ENCODE measurements around the gene POU4F1. TPM values are rescaled to one million over a fixed set of nuclear protein-coding genes. Genes with fewer than 3 reads are reported as not detected.
"Not testable (repeated sequence)": the region's sequence is repeated elsewhere in the genome, so short reads cannot be mapped to it uniquely, and the experiment has no call there.

The POU4F1 gene, protein sequence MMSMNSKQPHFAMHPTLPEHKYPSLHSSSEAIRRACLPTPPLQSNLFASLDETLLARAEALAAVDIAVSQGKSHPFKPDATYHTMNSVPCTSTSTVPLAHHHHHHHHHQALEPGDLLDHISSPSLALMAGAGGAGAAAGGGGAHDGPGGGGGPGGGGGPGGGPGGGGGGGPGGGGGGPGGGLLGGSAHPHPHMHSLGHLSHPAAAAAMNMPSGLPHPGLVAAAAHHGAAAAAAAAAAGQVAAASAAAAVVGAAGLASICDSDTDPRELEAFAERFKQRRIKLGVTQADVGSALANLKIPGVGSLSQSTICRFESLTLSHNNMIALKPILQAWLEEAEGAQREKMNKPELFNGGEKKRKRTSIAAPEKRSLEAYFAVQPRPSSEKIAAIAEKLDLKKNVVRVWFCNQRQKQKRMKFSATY
- total RNA-seq (2014; rRNA removed; shearing (Covaris generic)), result not detected in 2 replicates

DNA sequence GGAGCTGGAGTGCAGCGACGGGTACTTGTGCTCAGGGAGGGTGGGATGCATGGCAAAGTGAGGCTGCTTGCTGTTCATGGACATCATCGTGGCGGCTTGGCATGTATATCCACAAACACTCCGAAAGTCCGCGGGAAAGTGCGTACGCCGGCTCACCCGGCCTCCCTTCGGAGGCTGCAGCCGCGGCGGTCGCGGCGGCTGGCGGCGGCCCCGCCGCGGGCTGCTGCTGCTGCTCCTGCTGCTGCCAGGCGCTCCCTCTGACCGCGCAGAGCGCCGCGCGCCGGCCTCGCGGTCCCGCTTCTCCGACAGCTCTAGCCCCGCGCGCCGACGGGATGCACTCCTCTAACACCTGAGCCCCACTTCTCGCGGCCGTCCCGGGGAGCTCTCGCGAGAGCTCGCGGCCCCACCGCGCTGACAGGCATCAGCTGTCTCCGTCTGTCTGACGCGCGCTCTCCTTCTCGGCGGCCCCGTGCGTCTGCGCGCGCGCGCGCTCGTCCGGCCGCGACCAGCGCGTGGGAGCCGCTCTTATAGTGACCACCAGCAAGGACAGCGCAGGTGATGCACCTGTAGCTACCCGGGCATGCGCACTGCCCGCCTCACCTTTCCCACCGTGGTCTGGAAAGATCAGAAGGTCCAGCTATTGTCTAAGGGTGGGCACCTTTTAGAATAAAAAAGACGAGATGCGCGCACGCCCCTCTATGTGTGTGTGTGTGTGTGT is at the start of gene POU4F1:
Gene POU4F1, minus strand, starts transcription at position 313 of the 718 bp plus-strand sequence. Its CDS starts 226 bp downstream, at position 87.
- Histone ChIP-seq H3K36me3 (no peaks in the 10 kb centered on the region), H3K27ac (no peak within 1 kb of the TSS), H3K4me3 (peak within 1 kb of the TSS; percentile 36), H3K9me3 (replicated peaks) (no peaks in the 10 kb centered on the region), H3K27me3 (replicated peaks) (peaks cover 74% of the 10 kb centered on the region), H3K4me1 (replicated peaks) (peaks cover 16% of the 10 kb centered on the region)
- peak; percentile 40 to 51 for DNase-seq (ENCODE audit: low read depth in 1 of 2, low spot score in 2 of 2)

- no peaks in the 10 kb centered on the region for H3K9me3 ChIP-seq (replicated peaks)
- H3K36me3 ChIP-seq, result 0 out of 2 replicates have a peak, but pooled peaks cover 3% of the 10 kb centered on the region
- DNase-seq (ENCODE audit: low read depth in 1 of 2, low spot score in 2 of 2), result no peak
- no peak overlapping the region for H3K4me3 ChIP-seq
- H3K4me1 ChIP-seq (replicated peaks), result 0 out of 2 replicates have a peak, but pooled peaks cover 1% of the 10 kb centered on the region
- no peak overlapping the region for H3K27ac ChIP-seq
- no peaks in the 10 kb centered on the region for H3K27me3 ChIP-seq (replicated peaks)
Observed at GRCh38 chr13:78652651-78653050, 49.3 kb upstream of the POU4F1 start.

DNA sequence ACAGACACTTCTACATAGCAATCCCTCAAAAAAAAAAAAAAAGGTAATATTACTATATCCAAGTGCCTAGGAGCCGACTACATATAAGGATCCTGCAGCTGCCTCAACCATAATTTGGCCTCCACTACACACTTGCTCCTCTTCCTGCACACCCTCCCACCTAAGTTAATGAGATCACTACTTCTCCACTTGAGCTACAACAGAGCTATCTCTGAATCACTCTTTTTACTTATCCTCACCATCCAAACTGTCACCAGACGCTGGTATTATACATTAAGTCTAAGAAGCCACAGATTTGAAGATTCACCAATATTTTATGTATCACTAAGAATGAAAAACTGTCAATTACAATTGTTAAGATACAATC is 47.3 kb upstream of the POU4F1 start:
- H3K4me1 ChIP-seq (replicated peaks), result no peaks in the 10 kb centered on the region
- DNase-seq (ENCODE audit: low read depth in 1 of 2, low spot score in 2 of 2), result no peak
- H3K36me3 ChIP-seq, result no peaks in the 10 kb centered on the region
- H3K27me3 ChIP-seq (replicated peaks), result no peaks in the 10 kb centered on the region
- no peak overlapping the region for H3K4me3 ChIP-seq
- H3K27ac ChIP-seq, result no peak overlapping the region
- H3K9me3 ChIP-seq (replicated peaks), result no peaks in the 10 kb centered on the region

DNA sequence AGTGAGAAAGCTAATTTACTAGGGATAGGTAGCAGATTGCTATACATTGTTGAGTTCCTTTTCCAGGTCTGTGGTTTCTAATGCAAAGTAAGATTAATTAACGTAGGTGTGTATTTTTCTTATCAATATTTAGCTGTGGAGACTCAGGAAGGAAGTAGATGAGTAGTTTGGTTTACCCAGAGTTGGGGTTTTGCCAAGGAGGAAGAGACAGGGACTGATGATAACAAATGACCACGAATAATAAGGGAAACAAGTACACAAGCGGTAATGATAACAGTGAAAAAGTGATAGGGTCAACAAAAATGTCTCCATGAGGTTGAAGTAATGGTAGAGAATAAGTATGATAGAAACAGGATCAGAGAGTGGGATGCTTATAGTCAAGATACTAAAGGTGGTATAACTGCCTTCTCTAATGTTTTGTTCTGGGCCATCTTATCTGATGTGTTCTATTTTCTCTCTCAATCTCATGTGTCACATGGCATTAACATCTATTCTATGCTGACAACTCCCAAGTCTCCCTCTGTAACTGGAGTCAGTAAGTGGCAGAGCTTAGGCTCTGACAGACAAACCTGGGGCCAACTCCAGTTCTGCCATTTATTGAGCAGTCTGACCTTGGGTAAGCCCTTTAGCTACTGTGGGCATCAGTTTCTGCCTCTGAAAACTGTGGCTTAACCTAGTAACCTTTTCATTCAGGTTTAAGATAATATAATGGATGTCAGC is 46.8 kb upstream of the POU4F1 start:
- H3K27ac ChIP-seq, result no peak overlapping the region
- H3K4me3 ChIP-seq, result no peak overlapping the region
- H3K9me3 ChIP-seq (replicated peaks), result no peaks in the 10 kb centered on the region
- no peaks in the 10 kb centered on the region for H3K4me1 ChIP-seq (replicated peaks)
- H3K36me3 ChIP-seq, result no peaks in the 10 kb centered on the region
- no peaks in the 10 kb centered on the region for H3K27me3 ChIP-seq (replicated peaks)
- DNase-seq (ENCODE audit: low read depth in 1 of 2, low spot score in 2 of 2), result no peak

GRCh38 chr13:78647109-78647678 is 43.8 kb upstream of the POU4F1 start:
- DNase-seq (ENCODE audit: low read depth in 1 of 2, low spot score in 2 of 2); H3K4me3 ChIP-seq; H3K36me3 ChIP-seq; H3K9me3 ChIP-seq (replicated peaks); H3K27ac ChIP-seq; H3K4me1 ChIP-seq (replicated peaks); H3K27me3 ChIP-seq (replicated peaks): not testable (repeated sequence)

- H3K27ac ChIP-seq, result no peak overlapping the region
- no peaks in the 10 kb centered on the region for H3K27me3 ChIP-seq (replicated peaks)
- peaks cover 26% of the 10 kb centered on the region for H3K36me3 ChIP-seq
- no peak for DNase-seq (ENCODE audit: low read depth in 1 of 2, low spot score in 2 of 2)
- no peaks in the 10 kb centered on the region for H3K4me1 ChIP-seq (replicated peaks)
- no peak overlapping the region for H3K4me3 ChIP-seq
- no peaks in the 10 kb centered on the region for H3K9me3 ChIP-seq (replicated peaks)
Observed at GRCh38 chr13:78638216-78638615, 34.9 kb upstream of the POU4F1 start.

DNA sequence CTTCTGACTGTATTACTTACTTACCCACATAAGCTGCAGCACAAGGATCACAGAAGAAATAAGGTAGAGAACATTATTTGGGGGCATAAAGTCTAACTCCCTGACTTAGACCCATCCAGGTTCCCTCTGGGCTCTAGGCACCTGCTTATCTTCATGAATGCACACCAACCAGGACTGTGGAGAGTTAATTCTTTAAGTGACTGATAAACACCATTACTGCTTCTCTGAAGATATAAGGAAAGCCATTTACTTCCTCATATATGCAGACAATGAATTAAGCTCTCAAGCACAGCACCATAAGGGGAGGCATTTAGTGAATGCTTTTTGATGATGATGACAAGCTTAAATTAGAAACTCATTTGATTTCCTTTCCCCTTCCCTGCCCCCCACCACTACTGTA is 33.1 kb upstream of the POU4F1 start:
- peaks cover 37% of the 10 kb centered on the region for H3K36me3 ChIP-seq
- H3K27ac ChIP-seq, result no peak overlapping the region
- no peaks in the 10 kb centered on the region for H3K9me3 ChIP-seq (replicated peaks)
- DNase-seq (ENCODE audit: low read depth in 1 of 2, low spot score in 2 of 2), result no peak
- no peaks in the 10 kb centered on the region for H3K4me1 ChIP-seq (replicated peaks)
- H3K27me3 ChIP-seq (replicated peaks), result no peaks in the 10 kb centered on the region
- H3K4me3 ChIP-seq, result no peak overlapping the region

GRCh38 chr13:78632996-78633395 is 29.6 kb upstream of the POU4F1 start:
- Histone ChIP-seq H3K27ac (no peak overlapping the region), H3K4me1 (replicated peaks) (no peaks in the 10 kb centered on the region), H3K4me3 (no peak overlapping the region), H3K9me3 (replicated peaks) (no peaks in the 10 kb centered on the region), H3K27me3 (replicated peaks) (no peaks in the 10 kb centered on the region), H3K36me3 (peaks cover 33% of the 10 kb centered on the region)
- no peak for DNase-seq (ENCODE audit: low read depth in 1 of 2, low spot score in 2 of 2)

- Histone ChIP-seq H3K4me3 (no peak overlapping the region), H3K27me3 (replicated peaks) (no peaks in the 10 kb centered on the region), H3K9me3 (replicated peaks) (no peaks in the 10 kb centered on the region), H3K4me1 (replicated peaks) (no peaks in the 10 kb centered on the region), H3K27ac (no peak overlapping the region), H3K36me3 (peaks cover 30% of the 10 kb centered on the region)
- DNase-seq (ENCODE audit: low read depth in 1 of 2, low spot score in 2 of 2), result no peak
Observed at GRCh38 chr13:78631077-78631476, 27.7 kb upstream of the POU4F1 start.

- Histone ChIP-seq H3K36me3 (peaks cover 30% of the 10 kb centered on the region), H3K27ac (no peak overlapping the region), H3K4me1 (replicated peaks) (no peaks in the 10 kb centered on the region), H3K9me3 (replicated peaks) (no peaks in the 10 kb centered on the region), H3K27me3 (replicated peaks) (no peaks in the 10 kb centered on the region), H3K4me3 (no peak overlapping the region)
- no peak for DNase-seq (ENCODE audit: low read depth in 1 of 2, low spot score in 2 of 2)
Observed at GRCh38 chr13:78630511-78630910, 27.2 kb upstream of the POU4F1 start.

GRCh38 chr13:78625384-78625783 is 22.0 kb upstream of the POU4F1 start:
- DNase-seq (ENCODE audit: low read depth in 1 of 2, low spot score in 2 of 2), result no peak
- Histone ChIP-seq H3K27ac (no peak overlapping the region), H3K36me3 (peaks cover 9% of the 10 kb centered on the region), H3K4me3 (no peak overlapping the region), H3K27me3 (replicated peaks) (no peaks in the 10 kb centered on the region), H3K9me3 (replicated peaks) (no peaks in the 10 kb centered on the region), H3K4me1 (replicated peaks) (no peaks in the 10 kb centered on the region)

GRCh38 chr13:78623132-78623531 is 19.8 kb upstream of the POU4F1 start:
- Histone ChIP-seq H3K4me3 (no peak overlapping the region), H3K27ac (no peak overlapping the region)
- no peak for DNase-seq (ENCODE audit: low read depth in 1 of 2, low spot score in 2 of 2)

DNA sequence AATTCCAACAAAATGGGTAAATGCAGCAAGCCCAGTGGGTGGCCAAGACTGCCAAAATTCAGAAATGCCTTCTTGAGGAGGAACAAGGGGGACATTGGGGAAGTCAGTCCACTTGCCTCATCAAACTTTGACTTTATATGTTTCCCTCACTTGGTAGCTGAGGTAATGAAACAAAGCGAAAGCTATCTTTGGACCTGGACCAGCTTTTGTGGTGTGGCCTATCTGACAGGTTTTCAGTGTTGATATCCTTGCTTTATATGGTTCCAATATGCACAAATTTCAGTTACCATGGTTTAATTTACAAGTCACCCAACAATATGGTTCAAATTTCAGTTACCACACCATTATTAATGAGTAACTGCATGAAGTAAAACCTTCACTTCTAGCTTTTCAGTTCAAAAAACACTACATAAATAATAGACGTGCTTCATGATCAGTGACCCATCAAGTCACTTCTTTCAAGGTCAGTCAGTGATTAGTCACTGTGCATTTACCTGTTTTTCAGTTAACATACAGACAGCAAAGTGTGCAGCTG is 17.7 kb upstream of the POU4F1 start:
- H3K36me3 ChIP-seq, result peaks cover 16% of the 10 kb centered on the region
- no peaks in the 10 kb centered on the region for H3K27me3 ChIP-seq (replicated peaks)
- DNase-seq (ENCODE audit: low read depth in 1 of 2, low spot score in 2 of 2), result no peak
- H3K9me3 ChIP-seq (replicated peaks), result no peaks in the 10 kb centered on the region
- H3K4me1 ChIP-seq (replicated peaks), result no peaks in the 10 kb centered on the region
- no peak overlapping the region for H3K27ac ChIP-seq
- H3K4me3 ChIP-seq, result no peak overlapping the region

More at GRCh38 chr13:78623132-78623531, 19.8 kb upstream of the POU4F1 start:
- H3K9me3 ChIP-seq (replicated peaks), result no peaks in the 10 kb centered on the region
- no peaks in the 10 kb centered on the region for H3K27me3 ChIP-seq (replicated peaks)
- H3K4me1 ChIP-seq (replicated peaks), result no peaks in the 10 kb centered on the region
- H3K36me3 ChIP-seq, result peaks cover 9% of the 10 kb centered on the region
